ENCODE data around the gene PFKM.
"Not testable (repeated sequence)": the region's sequence is repeated elsewhere in the genome, so short reads cannot be mapped to it uniquely, and the experiment has no call there.

PFKM gene

DNA sequence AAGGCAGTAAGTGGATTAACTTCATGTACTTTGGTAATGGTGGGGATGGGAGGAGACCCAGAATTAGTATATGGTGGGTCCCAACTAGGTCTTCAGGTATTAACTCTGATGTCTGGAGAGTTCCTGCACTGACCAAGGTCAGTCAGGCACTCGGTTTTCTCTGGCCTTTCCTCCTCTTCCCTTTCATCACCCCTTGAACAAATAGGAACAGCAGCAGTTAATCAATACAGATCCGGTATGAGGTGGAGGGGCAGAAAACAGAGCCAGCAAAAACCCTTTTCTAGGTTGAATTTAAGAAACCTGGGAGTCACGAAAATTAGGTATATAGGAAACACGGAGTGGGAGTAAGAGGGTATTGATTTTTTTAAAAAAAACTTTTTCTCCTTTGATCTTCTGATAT, 4.0 kb downstream of the PFKM start:
- H3K4me1 ChIP-seq (ENCODE audit: control insufficient read depth, low read depth, low read length): peaks cover 2% of the 10 kb centered on the region
- no peak overlapping the region for H4K8ac ChIP-seq (ENCODE audit: low read depth, low read length)
- no peak overlapping the region for H2BK5ac ChIP-seq (ENCODE audit: low read length)
- no peak overlapping the region for H4K5ac ChIP-seq (ENCODE audit: low read length)
- DNase-seq: no peak
- no peak overlapping the region for H3K18ac ChIP-seq (ENCODE audit: low read length)
- H3K23ac ChIP-seq (ENCODE audit: low read length): no peak overlapping the region
- no peak overlapping the region for H3K27ac ChIP-seq (ENCODE audit: low read depth, low read length)
- H3K9ac ChIP-seq (ENCODE audit: low read length): no peak overlapping the region
- H3K79me2 ChIP-seq (ENCODE audit: control insufficient read depth, insufficient read depth, low read length): peaks cover 4% of the 10 kb centered on the region
- no peak overlapping the region for H3K4me3 ChIP-seq (ENCODE audit: low read length)
- H3K4me2 ChIP-seq (ENCODE audit: low read length): no peak overlapping the region
- H3K27me3 ChIP-seq (ENCODE audit: insufficient read depth, low read length, poor library complexity): no peaks in the 10 kb centered on the region
- no peak overlapping the region for H3K56ac ChIP-seq (ENCODE audit: low read length)
- peaks cover 9% of the 10 kb centered on the region for H3K79me1 ChIP-seq (ENCODE audit: low read length)
- H2BK15ac ChIP-seq (replicated peaks; ENCODE audit: low read depth): no peak overlapping the region
- no peaks in the 10 kb centered on the region for H3K36me3 ChIP-seq (ENCODE audit: control insufficient read depth, insufficient read depth, low read length)
- no peak overlapping the region for H3K4ac ChIP-seq (ENCODE audit: low read depth, low read length)
- WGBS (ENCODE audit: extremely low coverage, insufficient coverage, low lambda C conversion rate): no CpG with 5 or more reads among the region's 4 CpGs
- H2AK5ac ChIP-seq (ENCODE audit: low read length): no peak overlapping the region
- H2BK120ac ChIP-seq (ENCODE audit: low read depth, low read length): no peak overlapping the region

DNA sequence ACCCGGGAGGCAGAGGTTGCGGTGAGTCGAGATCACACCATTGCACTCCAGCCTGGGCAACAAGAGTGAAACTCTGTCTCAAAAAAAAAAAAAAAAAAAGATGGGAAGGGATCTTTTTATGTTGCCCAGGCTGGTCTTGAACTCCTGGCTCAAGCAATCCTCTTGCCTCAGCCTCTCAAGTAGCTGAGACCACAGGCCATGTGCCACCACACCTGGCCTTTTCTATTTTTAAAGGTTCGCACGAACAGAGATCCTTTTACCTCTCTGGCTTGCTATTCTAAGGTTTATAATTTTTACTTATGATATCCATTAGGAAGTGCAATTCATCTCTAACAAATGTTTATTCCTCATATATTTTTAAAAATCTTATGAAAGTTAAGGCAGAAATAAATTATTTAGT, 6.4 kb downstream of the PFKM start:
- not testable (repeated sequence) for H2AK5ac ChIP-seq (ENCODE audit: low read length); H3K27ac ChIP-seq (ENCODE audit: low read depth, low read length); H3K4me1 ChIP-seq (ENCODE audit: control insufficient read depth, low read depth, low read length); H4K5ac ChIP-seq (ENCODE audit: low read length); H3K23ac ChIP-seq (ENCODE audit: low read length); H3K4me2 ChIP-seq (ENCODE audit: low read length); H3K9ac ChIP-seq (ENCODE audit: low read length); H3K18ac ChIP-seq (ENCODE audit: low read length); DNase-seq; H3K36me3 ChIP-seq (ENCODE audit: control insufficient read depth, insufficient read depth, low read length); H2BK5ac ChIP-seq (ENCODE audit: low read length); H3K4ac ChIP-seq (ENCODE audit: low read depth, low read length); H4K8ac ChIP-seq (ENCODE audit: low read depth, low read length); H3K79me1 ChIP-seq (ENCODE audit: low read length); H3K56ac ChIP-seq (ENCODE audit: low read length); H3K79me2 ChIP-seq (ENCODE audit: control insufficient read depth, insufficient read depth, low read length); H2BK120ac ChIP-seq (ENCODE audit: low read depth, low read length); H2BK15ac ChIP-seq (replicated peaks; ENCODE audit: low read depth); H3K4me3 ChIP-seq (ENCODE audit: low read length); H3K27me3 ChIP-seq (ENCODE audit: insufficient read depth, low read length, poor library complexity)
- WGBS (ENCODE audit: extremely low coverage, insufficient coverage, low lambda C conversion rate): no CpG with 5 or more reads among the region's 5 CpGs

DNA sequence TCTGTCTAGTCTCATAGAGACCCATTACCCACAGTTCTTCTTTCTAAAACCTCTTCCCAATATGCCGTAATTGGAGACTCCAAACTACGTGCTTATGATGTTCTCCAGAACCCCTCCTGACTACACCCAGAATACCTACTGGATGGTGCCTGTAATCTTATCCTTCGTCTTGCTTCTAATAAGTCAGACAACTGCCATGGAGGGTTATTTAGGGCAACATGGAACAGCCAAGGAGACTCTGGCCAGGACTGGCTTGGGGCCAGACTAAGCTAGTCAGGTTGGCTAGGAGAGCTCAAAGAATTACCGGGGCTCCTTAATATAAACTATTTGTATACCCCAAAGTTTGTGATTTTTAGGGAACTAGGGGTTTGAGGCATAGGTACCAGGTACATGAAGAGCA, 6.8 kb downstream of the PFKM start:
- WGBS (ENCODE audit: extremely low coverage, insufficient coverage, low lambda C conversion rate): no CpG with 5 or more reads among the region's 4 CpGs
- Histone ChIP-seq H3K79me2 (ENCODE audit: control insufficient read depth, insufficient read depth, low read length) (peaks cover 1% of the 10 kb centered on the region), H3K4me1 (ENCODE audit: control insufficient read depth, low read depth, low read length) (no peaks in the 10 kb centered on the region), H3K4ac (ENCODE audit: low read depth, low read length) (no peak overlapping the region), H3K56ac (ENCODE audit: low read length) (no peak overlapping the region), H3K79me1 (ENCODE audit: low read length) (peaks cover 7% of the 10 kb centered on the region), H4K8ac (ENCODE audit: low read depth, low read length) (no peak overlapping the region), H2BK120ac (ENCODE audit: low read depth, low read length) (no peak overlapping the region), H3K18ac (ENCODE audit: low read length) (no peak overlapping the region), H3K4me3 (ENCODE audit: low read length) (no peak overlapping the region), H4K5ac (ENCODE audit: low read length) (no peak overlapping the region), H2AK5ac (ENCODE audit: low read length) (no peak overlapping the region), H3K9ac (ENCODE audit: low read length) (no peak overlapping the region), H3K23ac (ENCODE audit: low read length) (no peak overlapping the region), H3K4me2 (ENCODE audit: low read length) (no peak overlapping the region), H2BK5ac (ENCODE audit: low read length) (no peak overlapping the region), H2BK15ac (replicated peaks; ENCODE audit: low read depth) (no peak overlapping the region), H3K27ac (ENCODE audit: low read depth, low read length) (no peak overlapping the region), H3K27me3 (ENCODE audit: insufficient read depth, low read length, poor library complexity) (no peaks in the 10 kb centered on the region), H3K36me3 (ENCODE audit: control insufficient read depth, insufficient read depth, low read length) (no peaks in the 10 kb centered on the region)
- no peak for DNase-seq

DNA sequence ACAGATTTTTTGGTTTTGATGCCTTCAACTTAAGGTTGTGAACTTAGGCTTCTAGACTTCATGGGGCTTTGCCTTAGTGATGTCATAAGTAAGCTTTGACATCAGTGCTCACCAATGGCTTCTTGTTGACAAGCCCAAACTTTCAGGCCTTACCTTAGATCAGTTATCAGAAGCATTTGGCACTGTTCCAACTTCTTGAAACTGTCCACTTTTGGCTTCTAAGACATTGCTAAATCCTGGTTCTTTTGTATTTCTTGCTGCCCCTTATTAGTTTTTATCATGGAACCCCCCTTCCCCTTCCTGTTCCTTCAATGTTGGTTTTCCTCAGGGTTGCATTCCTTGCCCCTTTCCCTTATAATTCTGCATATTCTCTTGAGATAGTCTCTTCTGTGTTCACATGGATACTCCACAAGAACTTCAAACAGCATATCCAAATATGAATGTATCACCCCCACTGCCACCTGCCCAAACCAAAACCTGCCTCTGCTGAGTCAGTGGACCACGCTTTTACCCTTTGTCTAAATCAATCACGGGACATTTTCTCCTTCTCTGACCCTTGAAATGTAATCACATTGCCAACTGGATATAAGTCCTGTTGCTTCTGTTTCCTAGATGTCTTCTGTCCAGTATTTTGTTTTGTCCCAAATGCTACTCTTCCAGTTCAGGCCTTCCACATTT, 7.9 kb downstream of the PFKM start:
- Histone ChIP-seq H3K4me1 (ENCODE audit: control insufficient read depth, low read depth, low read length) (no peaks in the 10 kb centered on the region), H3K27ac (ENCODE audit: low read depth, low read length) (no peak overlapping the region), H4K8ac (ENCODE audit: low read depth, low read length) (no peak overlapping the region), H3K36me3 (ENCODE audit: control insufficient read depth, insufficient read depth, low read length) (no peaks in the 10 kb centered on the region), H2BK120ac (ENCODE audit: low read depth, low read length) (no peak overlapping the region), H2AK5ac (ENCODE audit: low read length) (no peak overlapping the region), H3K4me3 (ENCODE audit: low read length) (no peak overlapping the region), H3K23ac (ENCODE audit: low read length) (no peak overlapping the region), H3K79me1 (ENCODE audit: low read length) (peaks cover under 1% of the 10 kb centered on the region), H3K18ac (ENCODE audit: low read length) (no peak overlapping the region), H4K5ac (ENCODE audit: low read length) (no peak overlapping the region), H3K9ac (ENCODE audit: low read length) (no peak overlapping the region), H3K4me2 (ENCODE audit: low read length) (no peak overlapping the region), H2BK15ac (replicated peaks; ENCODE audit: low read depth) (no peak overlapping the region), H3K27me3 (ENCODE audit: insufficient read depth, low read length, poor library complexity) (no peaks in the 10 kb centered on the region), H3K56ac (ENCODE audit: low read length) (no peak overlapping the region), H2BK5ac (ENCODE audit: low read length) (no peak overlapping the region), H3K4ac (ENCODE audit: low read depth, low read length) (no peak overlapping the region), H3K79me2 (ENCODE audit: control insufficient read depth, insufficient read depth, low read length) (no peaks in the 10 kb centered on the region)
- WGBS (ENCODE audit: extremely low coverage, insufficient coverage, low lambda C conversion rate): no CpG with 5 or more reads among the region's 2 CpGs
- DNase-seq: no peak

DNA sequence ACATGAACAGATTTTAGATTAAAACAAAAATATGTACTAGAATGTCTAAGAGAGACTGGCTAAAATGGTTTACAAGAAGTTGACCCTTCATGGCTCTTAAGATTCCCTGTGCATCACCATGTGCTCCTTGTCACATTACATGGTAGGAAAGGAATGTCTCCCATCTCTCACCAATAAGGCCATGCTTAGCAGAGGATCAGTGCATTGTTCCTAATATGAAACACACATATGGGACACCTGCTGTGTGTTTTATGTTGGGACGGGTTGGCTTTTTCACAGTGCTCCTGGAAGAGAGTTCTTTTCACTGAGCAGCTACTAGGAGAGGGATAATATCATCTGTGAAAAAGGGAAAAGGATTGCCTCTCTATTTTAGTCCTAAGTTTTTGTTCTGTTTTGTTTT, 9.6 kb downstream of the PFKM start:
- no CpG with 5 or more reads among the region's 1 CpG for WGBS (ENCODE audit: extremely low coverage, insufficient coverage, low lambda C conversion rate)
- no peaks in the 10 kb centered on the region for H3K36me3 ChIP-seq (ENCODE audit: control insufficient read depth, insufficient read depth, low read length)

DNA sequence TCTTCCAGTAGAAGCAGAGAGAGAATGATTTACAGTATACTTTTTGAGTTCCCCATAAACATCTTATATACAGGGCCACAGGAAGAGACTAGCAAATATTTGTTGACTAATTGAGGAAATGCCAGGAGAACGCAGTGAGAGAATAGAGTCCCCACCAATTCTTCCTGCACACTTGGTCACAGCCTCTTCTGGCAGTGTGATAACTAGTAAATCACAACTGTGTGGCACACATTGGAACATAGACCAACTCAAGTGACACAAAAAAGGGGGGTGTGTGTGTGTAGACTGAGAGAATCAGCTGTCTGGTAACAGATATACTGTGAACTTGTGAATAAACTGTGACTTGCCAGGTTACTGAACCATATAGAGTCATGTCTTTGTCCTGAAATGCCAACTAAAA, 10.2 kb downstream of the PFKM start:
- Histone ChIP-seq H3K27ac (ENCODE audit: low read depth, low read length) (no peak overlapping the region), H3K9ac (ENCODE audit: low read length) (no peak overlapping the region), H2AK5ac (ENCODE audit: low read length) (no peak overlapping the region)

More for the DNA sequence above, 9.6 kb downstream of the PFKM start:
- no peak overlapping the region for H3K4me3 ChIP-seq (ENCODE audit: low read length)
- H4K5ac ChIP-seq (ENCODE audit: low read length): no peak overlapping the region
- H3K4ac ChIP-seq (ENCODE audit: low read depth, low read length): no peak overlapping the region
- no peak overlapping the region for H2AK5ac ChIP-seq (ENCODE audit: low read length)
- H3K9ac ChIP-seq (ENCODE audit: low read length): no peak overlapping the region
- H3K4me2 ChIP-seq (ENCODE audit: low read length): no peak overlapping the region
- no peak overlapping the region for H3K18ac ChIP-seq (ENCODE audit: low read length)
- no peaks in the 10 kb centered on the region for H3K27me3 ChIP-seq (ENCODE audit: insufficient read depth, low read length, poor library complexity)
- no peak overlapping the region for H3K23ac ChIP-seq (ENCODE audit: low read length)
- no peak overlapping the region for H3K27ac ChIP-seq (ENCODE audit: low read depth, low read length)
- H3K4me1 ChIP-seq (ENCODE audit: control insufficient read depth, low read depth, low read length): no peaks in the 10 kb centered on the region
- H2BK15ac ChIP-seq (replicated peaks; ENCODE audit: low read depth): no peak overlapping the region
- H3K79me1 ChIP-seq (ENCODE audit: low read length): no peaks in the 10 kb centered on the region
- H2BK120ac ChIP-seq (ENCODE audit: low read depth, low read length): no peak overlapping the region
- DNase-seq: peak; percentile 4
- H2BK5ac ChIP-seq (ENCODE audit: low read length): no peak overlapping the region
- H4K8ac ChIP-seq (ENCODE audit: low read depth, low read length): no peak overlapping the region
- H3K56ac ChIP-seq (ENCODE audit: low read length): no peak overlapping the region
- H3K79me2 ChIP-seq (ENCODE audit: control insufficient read depth, insufficient read depth, low read length): no peaks in the 10 kb centered on the region

More for the DNA sequence above, 10.2 kb downstream of the PFKM start:
- Histone ChIP-seq H3K4me1 (ENCODE audit: control insufficient read depth, low read depth, low read length) (no peaks in the 10 kb centered on the region), H3K36me3 (ENCODE audit: control insufficient read depth, insufficient read depth, low read length) (peaks cover 2% of the 10 kb centered on the region), H3K23ac (ENCODE audit: low read length) (no peak overlapping the region), H3K4ac (ENCODE audit: low read depth, low read length) (no peak overlapping the region), H3K27me3 (ENCODE audit: insufficient read depth, low read length, poor library complexity) (no peaks in the 10 kb centered on the region), H4K5ac (ENCODE audit: low read length) (no peak overlapping the region), H3K18ac (ENCODE audit: low read length) (no peak overlapping the region), H2BK5ac (ENCODE audit: low read length) (no peak overlapping the region), H3K4me3 (ENCODE audit: low read length) (no peak overlapping the region), H3K4me2 (ENCODE audit: low read length) (no peak overlapping the region), H2BK15ac (replicated peaks; ENCODE audit: low read depth) (no peak overlapping the region), H3K79me2 (ENCODE audit: control insufficient read depth, insufficient read depth, low read length) (no peaks in the 10 kb centered on the region), H2BK120ac (ENCODE audit: low read depth, low read length) (no peak overlapping the region), H3K56ac (ENCODE audit: low read length) (no peak overlapping the region), H3K79me1 (ENCODE audit: low read length) (no peaks in the 10 kb centered on the region), H4K8ac (ENCODE audit: low read depth, low read length) (no peak overlapping the region)
- no peak for DNase-seq
- no CpG with 5 or more reads among the region's 1 CpG for WGBS (ENCODE audit: extremely low coverage, insufficient coverage, low lambda C conversion rate)
